Smooth muscle cell (in vitro differentiated cells): ENCODE measurements around the gene NCBP3. TPM values are rescaled to one million over a fixed set of nuclear protein-coding genes. Genes with fewer than 3 reads are reported as not detected.

Experiments
- DNase-seq: peaks from one replicate; lab custom pipeline; 2025; ENCODE audit not compliant: unreplicated experiment; lab: John Stamatoyannopoulos, UW
- H2AFZ ChIP-seq: fragments of 200-600 bp; sonication (generic); 2 replicates; pipeline ENCODE4 v1.6.0; 2016; ENCODE audit warnings: antibody characterized with exemption, low read depth, mild to moderate bottlenecking
- H3F3A ChIP-seq: fragments of 200-600 bp; sonication (generic); 2 replicates; pipeline ENCODE4 v1.6.0; 2017; ENCODE audit warnings: antibody characterized with exemption, low read depth
- H3K27ac ChIP-seq: fragments of 200-600 bp; sonication (generic); 2 replicates; pipeline ENCODE4 v1.5.1; 2016; ENCODE audit warnings: low read depth, mild to moderate bottlenecking
- H3K27me3 ChIP-seq: fragments of 200-600 bp; sonication (generic); 2 replicates; pipeline ENCODE4 v1.6.1; 2016; ENCODE audit warnings: low read depth, mild to moderate bottlenecking
- H3K36me3 ChIP-seq: fragments of 200-600 bp; sonication (generic); 2 replicates; pipeline ENCODE4 v1.5.1; 2016; ENCODE audit warnings: low read depth
- H3K4me1 ChIP-seq: fragments of 200-600 bp; sonication (generic); 2 replicates; pipeline ENCODE4 v1.5.1; 2016; ENCODE audit warnings: low read depth
- H3K4me2 ChIP-seq: fragments of 200-600 bp; sonication (generic); 2 replicates; pipeline ENCODE4 v1.6.0; 2016; ENCODE audit warnings: mild to moderate bottlenecking
- H3K4me3 ChIP-seq: fragments of 200-600 bp; sonication (generic); 2 replicates; pipeline ENCODE4 v1.5.1; 2016; ENCODE audit warnings: mild to moderate bottlenecking
- H3K79me2 ChIP-seq: fragments of 200-600 bp; sonication (generic); 2 replicates; pipeline ENCODE4 v1.6.0; 2016; ENCODE audit warnings: low read depth, mild to moderate bottlenecking
- H3K9ac ChIP-seq: fragments of 200-600 bp; sonication (generic); 2 replicates; pipeline ENCODE4 v1.6.0; 2016; ENCODE audit warnings: low read depth
- H3K9me3 ChIP-seq: fragments of 200-600 bp; sonication (generic); replicated peaks from 2 replicates; pipeline ENCODE4 v1.5.1; 2016; ENCODE audit warnings: low read depth
- H4K20me1 ChIP-seq: fragments of 200-600 bp; sonication (generic); 2 replicates; pipeline ENCODE4 v1.6.0; 2016; ENCODE audit warnings: low read depth
- CTCF ChIP-seq: fragments of 200-600 bp; sonication (generic); IDR thresholded peaks from 2 replicates; pipeline ENCODE4 v1.5.1; 2017; ENCODE audit warnings: borderline replicate concordance, mild to moderate bottlenecking, antibody characterized with exemption; ENCODE audit not compliant: insufficient read depth, poor library complexity, severe bottlenecking
- WGBS: methylation state at CpG from one replicate; pipeline ENCODE4 v1.1.7; 2016; ENCODE audit warnings: low lambda C conversion rate; 5-methylcytosine and 5-hydroxymethylcytosine counted together
- polyA plus RNA-seq: library from polyadenylated mRNA; unstranded; fragments of >200 nt; fragmentation: Nextera tagmentation; extraction: Ambion mirVana; gene quantifications from 2 replicates; pipeline ENCODE4 v1.2.1, GENCODE V29; 2016
- total RNA-seq: library from RNA; depleted of rRNA; stranded (reverse); fragments of >200 nt; gene quantifications from 2 replicates; pipeline ENCODE4 v1.2.3, GENCODE V29; 2014

NCBP3 gene
- total and polyA plus RNA-seq, 2 experiments from 2014 or later: 28.3 to 30.7 TPM

- Histone ChIP-seq H3K4me3 (no peak overlapping the region), H3F3A (no peaks in the 10 kb centered on the region), H2AFZ (no peak overlapping the region), H4K20me1 (peaks cover 71% of the 10 kb centered on the region), H3K27me3 (no peaks in the 10 kb centered on the region), H3K4me1 (no peaks in the 10 kb centered on the region), H3K9ac (no peak overlapping the region), H3K79me2 (peaks cover 62% of the 10 kb centered on the region), H3K36me3 (peaks cover 7% of the 10 kb centered on the region), H3K27ac (no peak overlapping the region), H3K4me2 (no peak overlapping the region), H3K9me3 (no peaks in the 10 kb centered on the region)
- no peak for TF ChIP-seq CTCF
- WGBS: 98% methylated on average over 10 of the region's 10 CpGs
- DNase-seq: no peak
Observed at GRCh38 chr17:3836551-3836950, 9.5 kb downstream of the NCBP3 start.

- WGBS: 94% methylated on average over 14 of the region's 14 CpGs
- H3K4me3 ChIP-seq: no peak overlapping the region
- H2AFZ ChIP-seq: no peak overlapping the region
- peaks cover 64% of the 10 kb centered on the region for H4K20me1 ChIP-seq
- no peaks in the 10 kb centered on the region for H3K27me3 ChIP-seq
- H3K4me2 ChIP-seq: no peak overlapping the region
- no peaks in the 10 kb centered on the region for H3K9me3 ChIP-seq
- no peaks in the 10 kb centered on the region for H3F3A ChIP-seq
- peaks cover 3% of the 10 kb centered on the region for H3K36me3 ChIP-seq
- DNase-seq: no peak
- no peaks in the 10 kb centered on the region for H3K4me1 ChIP-seq
- peaks cover 54% of the 10 kb centered on the region for H3K79me2 ChIP-seq
- no peak overlapping the region for H3K9ac ChIP-seq
- H3K27ac ChIP-seq: no peak overlapping the region
- no peak for TF ChIP-seq CTCF
Observed at GRCh38 chr17:3835410-3836229, 10.4 kb downstream of the NCBP3 start.

GRCh38 chr17:3834811-3835210, 11.2 kb downstream of the NCBP3 start:
- Histone ChIP-seq H2AFZ (no peak overlapping the region), H3K36me3 (peaks cover 3% of the 10 kb centered on the region), H3K9ac (no peak overlapping the region), H4K20me1 (peaks cover 62% of the 10 kb centered on the region), H3K9me3 (no peaks in the 10 kb centered on the region), H3K4me3 (no peak overlapping the region), H3K27ac (no peak overlapping the region), H3K79me2 (peaks cover 57% of the 10 kb centered on the region), H3K27me3 (no peaks in the 10 kb centered on the region), H3K4me2 (no peak overlapping the region), H3F3A (no peaks in the 10 kb centered on the region), H3K4me1 (no peaks in the 10 kb centered on the region)
- TF ChIP-seq CTCF: no peak
- no peak for DNase-seq
- 98% methylated on average over 4 of the region's 4 CpGs for WGBS

DNA sequence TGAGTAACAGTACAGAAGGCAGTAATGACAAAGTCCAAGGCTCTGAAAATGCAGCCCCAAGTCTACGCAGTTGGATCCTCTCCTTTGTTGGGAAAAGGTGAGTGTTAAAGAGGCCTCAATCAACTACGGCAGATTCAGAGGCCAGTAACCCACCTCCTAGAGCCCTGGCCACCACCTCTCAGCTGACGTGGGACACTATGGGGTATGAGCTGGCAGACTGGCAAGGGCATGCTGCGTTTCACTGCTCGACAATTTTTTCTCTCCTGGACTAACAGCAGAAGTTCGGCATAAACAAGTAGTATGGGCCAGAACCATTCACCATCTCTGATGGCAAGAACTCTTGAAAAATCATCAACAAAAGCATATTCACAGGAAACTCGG, 17.2 kb downstream of the NCBP3 start:
- WGBS: 94% methylated on average over 7 of the region's 7 CpGs
- no peak for TF ChIP-seq CTCF
- H3K79me2 ChIP-seq: peaks cover 9% of the 10 kb centered on the region
- H3K4me2 ChIP-seq: no peak overlapping the region
- H3K4me1 ChIP-seq: no peaks in the 10 kb centered on the region
- H3F3A ChIP-seq: no peaks in the 10 kb centered on the region
- no peak overlapping the region for H2AFZ ChIP-seq
- H3K36me3 ChIP-seq: peaks cover 8% of the 10 kb centered on the region
- no peaks in the 10 kb centered on the region for H3K9me3 ChIP-seq
- peak overlapping the region; percentile 14 for H3K9ac ChIP-seq
- DNase-seq: no peak
- peak overlapping the region; percentile 75 for H3K27ac ChIP-seq
- peaks cover 25% of the 10 kb centered on the region for H4K20me1 ChIP-seq
- no peak overlapping the region for H3K4me3 ChIP-seq
- no peaks in the 10 kb centered on the region for H3K27me3 ChIP-seq
